MM.1S (cell line): ENCODE data around the gene SMCO1.
"Not testable (repeated sequence)": the region's sequence is repeated elsewhere in the genome, so short reads cannot be mapped to it uniquely, and the experiment has no call there.

Source experiments
- EZH2 ChIP-seq: fragments of 300-600 bp; sonication (generic); optimal IDR thresholded peaks from 2 replicates; pipeline ENCODE3; 2017; ENCODE audit warnings: low read depth, mild to moderate bottlenecking, antibody characterized with exemption, low read length, mixed read lengths
- TF ChIP-seq, protein P1 (sequence below): fragments of 300-600 bp; sonication (generic); IDR thresholded peaks from 2 replicates; pipeline ENCODE4 v1.5.1; 2016; ENCODE audit warnings: antibody characterized with exemption, low read length, mixed read lengths

- TF ChIP-seq, protein P1, sequence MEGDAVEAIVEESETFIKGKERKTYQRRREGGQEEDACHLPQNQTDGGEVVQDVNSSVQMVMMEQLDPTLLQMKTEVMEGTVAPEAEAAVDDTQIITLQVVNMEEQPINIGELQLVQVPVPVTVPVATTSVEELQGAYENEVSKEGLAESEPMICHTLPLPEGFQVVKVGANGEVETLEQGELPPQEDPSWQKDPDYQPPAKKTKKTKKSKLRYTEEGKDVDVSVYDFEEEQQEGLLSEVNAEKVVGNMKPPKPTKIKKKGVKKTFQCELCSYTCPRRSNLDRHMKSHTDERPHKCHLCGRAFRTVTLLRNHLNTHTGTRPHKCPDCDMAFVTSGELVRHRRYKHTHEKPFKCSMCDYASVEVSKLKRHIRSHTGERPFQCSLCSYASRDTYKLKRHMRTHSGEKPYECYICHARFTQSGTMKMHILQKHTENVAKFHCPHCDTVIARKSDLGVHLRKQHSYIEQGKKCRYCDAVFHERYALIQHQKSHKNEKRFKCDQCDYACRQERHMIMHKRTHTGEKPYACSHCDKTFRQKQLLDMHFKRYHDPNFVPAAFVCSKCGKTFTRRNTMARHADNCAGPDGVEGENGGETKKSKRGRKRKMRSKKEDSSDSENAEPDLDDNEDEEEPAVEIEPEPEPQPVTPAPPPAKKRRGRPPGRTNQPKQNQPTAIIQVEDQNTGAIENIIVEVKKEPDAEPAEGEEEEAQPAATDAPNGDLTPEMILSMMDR = not testable (repeated sequence)
- TF ChIP-seq EZH2 = not testable (repeated sequence)
These were observed 6.1 kb upstream of the SMCO1 start for GRCh38 chr3:196521291-196521690.
